GM19238 (cell line): ENCODE measurements around the gene ARHGAP42.

Source experiments
- DNase-seq: peaks from one replicate; pipeline ENCODE4 v3.0.0; 2011; ENCODE audit warnings: low spot score; ENCODE audit not compliant: insufficient read length

ARHGAP42 gene

DNA sequence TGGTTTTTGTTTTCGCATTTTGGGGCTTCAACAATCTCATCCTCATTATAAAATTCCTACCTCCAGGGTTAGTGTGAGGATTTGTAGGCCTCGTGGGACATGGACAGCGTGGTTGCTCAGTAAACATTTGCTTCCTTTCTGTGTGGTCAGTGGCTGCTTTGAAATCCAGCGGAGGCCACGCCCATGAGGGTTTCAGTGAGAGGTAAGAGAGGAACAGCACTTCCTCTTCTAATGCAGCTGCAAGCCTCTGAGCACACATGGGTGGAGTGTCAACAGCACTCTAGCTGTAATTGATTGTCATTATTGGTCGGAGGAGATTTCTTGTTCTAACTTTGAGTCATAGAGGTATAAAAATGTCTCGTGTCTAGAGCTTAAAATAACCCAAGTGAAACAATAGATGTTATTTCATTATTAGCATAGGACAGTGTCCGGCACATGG is 6.0 kb upstream of the ARHGAP42 start:
- DNase-seq = peak; percentile 76

DNA sequence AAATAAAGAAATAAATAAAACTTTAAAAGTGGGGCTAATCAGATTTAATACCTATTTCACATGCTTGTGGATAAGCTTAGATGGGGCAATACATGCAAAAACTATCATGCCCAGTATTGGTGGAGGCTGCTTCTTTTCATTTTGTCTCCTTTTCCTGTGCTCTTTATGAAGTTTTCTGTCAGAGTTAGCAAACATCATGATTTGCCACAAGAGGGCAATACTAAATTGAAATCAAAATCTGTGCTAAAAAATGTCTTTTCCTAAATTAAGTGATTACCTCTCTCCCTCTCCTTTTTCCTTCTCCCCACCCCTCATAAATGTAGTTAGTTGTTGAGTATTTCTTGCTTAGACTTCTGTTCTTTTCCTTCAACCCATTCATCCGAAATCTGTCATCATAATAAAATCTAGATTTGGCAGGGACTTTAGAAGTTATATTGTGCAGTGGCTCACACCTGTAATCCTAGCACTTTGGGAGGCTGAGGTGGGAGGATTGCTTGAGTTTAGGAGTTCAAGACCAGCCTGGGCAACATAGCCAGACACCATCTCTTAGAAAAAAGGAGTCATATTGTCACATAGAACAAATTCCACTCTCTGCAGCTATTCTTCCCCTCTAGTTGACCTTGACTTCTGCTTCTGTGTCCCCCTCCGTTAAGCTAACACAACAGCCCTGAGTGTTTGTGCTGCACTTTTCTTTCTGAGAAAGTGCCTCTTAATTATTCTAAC is 4.7 kb upstream of the ARHGAP42 start:
- no peak for DNase-seq

DNA sequence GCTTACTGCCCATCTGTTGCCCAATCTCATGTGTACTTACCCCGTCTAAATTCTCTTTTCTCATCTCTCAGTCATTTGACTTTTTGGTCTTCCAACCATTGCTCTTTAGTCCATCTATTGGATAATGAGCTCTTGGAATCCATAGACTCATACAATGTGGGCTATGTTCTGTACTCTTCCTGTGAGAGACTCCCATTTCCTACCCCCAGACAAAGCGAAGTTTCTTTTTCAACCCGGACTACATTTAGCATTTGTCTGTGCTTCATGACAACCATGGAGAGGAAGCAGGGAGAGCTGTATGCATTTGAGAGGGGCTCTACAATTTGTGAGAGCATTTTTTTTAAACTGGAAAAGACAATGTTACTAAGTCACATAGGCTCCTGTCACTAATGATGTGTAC is 4.0 kb upstream of the ARHGAP42 start:
- no peak for DNase-seq

DNA sequence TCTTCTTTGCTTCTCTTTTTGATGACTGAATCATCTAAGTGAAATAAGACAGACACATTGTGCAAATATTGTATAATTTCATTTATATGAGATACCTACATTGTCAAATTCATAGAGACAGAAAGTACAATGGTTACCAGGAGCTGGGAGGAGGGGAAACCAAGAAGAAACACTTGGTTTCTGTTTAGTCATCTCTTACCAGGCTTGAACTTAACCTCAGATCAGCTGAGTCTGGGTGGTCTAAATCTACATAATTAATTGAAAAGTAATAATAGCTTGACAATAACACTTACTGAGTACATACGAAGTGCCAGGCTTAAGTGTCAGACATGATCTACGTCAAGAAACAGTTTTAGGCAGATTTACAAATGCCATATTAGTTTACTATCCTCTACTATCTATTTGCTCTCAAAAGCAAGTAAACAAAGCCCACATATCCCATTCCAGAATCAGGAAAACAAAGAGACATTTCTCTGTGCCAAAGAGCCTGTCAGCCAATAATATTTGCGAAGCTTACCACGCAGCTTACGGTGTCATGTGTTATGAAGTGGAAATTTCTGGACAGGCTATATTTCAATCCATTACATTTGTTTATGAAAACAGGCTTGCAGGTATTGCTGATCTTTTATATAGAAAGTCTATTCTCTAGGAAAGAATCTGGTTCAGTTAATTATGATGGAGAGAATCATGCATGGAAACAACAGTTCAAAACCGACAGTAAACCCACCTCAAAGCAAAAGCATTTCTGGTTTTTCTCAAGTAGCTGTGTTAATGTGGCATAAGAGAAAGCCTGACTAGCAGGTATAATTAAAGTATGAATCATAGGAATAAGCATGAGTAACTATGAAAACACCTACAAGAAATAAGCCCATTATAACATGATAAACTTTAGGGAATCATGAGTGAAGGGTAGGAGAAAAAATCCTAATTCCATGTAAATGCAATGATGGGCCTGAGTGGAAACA is 2.7 kb upstream of the ARHGAP42 start:
- DNase-seq = no peak

DNA sequence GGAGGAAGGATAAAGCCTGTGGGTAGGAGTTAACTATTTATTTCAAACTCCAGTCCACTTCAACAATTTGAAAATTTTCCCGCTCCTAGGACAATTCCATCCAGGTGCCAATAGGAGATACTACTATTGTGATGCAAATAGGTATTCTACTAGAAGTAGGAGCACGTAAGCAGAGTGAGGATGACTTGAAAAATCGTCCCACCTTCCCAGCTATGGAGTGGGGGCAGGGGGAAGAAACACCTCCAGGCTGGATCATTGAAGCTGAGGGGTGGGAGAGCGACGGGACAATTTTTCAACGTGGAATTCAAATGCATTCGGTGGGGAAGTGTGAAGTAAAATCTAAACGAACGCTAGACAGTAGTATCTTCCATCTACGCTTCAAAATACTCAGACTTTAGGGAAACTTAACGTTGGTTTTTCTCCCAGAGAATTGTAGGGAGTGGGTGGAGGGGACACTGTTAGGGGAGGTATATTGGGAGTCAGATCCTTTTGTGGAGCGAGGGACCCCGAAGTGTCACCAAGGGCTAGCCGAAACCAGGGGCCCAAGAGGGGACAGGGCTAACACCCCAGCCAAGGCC is 523 bp upstream of the ARHGAP42 start:
- no peak for DNase-seq

DNA sequence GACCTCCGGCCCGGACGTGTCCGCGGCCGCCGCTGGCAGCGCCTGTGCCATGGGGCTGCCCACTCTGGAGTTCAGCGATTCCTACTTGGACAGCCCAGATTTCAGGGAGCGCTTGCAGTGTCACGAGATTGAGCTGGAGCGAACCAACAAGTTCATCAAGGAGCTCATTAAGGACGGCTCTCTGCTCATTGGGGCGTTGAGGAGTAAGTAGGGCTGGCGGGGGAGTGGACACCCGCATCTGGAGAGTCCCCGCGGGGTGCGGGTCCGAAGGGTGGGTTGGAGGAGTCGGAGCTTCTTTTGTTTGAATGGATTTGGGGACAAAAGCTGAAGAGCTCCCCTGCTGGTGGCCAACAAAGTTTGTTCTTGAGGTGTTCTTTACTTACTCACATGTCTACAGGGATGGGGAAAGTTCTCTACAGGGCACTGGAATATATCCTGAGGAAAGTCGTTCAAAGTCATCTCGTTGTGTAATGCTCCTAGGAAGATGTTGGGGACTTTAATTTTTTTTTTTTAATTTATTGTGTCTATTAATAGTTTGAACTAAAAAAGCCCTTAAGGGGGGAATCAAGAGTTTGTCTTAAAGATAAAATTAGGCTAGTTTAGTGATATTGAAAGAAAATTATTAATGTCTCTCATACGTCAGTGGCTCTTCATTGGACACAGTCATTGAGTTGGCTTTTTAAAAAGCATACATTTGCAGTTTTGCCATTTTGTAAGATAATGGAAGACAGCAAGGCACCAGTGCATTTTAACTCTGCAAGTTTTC is 725 bp downstream of the ARHGAP42 start:
- peak; percentile 48 for DNase-seq

DNA sequence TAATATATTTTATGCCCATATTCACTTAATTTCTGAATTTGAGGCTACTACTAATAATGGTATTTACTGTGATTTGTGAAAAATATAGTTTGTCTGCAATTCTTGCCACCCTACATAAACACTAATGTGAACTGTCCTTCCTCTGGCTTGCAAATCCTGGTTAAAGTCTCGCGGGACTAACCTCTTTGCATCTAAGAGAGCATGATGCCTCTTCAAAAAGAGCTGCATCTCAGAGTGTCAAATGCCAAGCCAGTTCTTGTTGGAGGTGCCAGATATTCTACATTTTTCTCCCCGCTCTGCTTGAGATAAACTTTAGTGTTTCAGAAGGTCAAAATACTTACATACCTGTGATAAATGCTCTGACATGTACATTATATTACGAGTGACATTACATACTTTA is 2.1 kb downstream of the ARHGAP42 start:
- DNase-seq = no peak

DNA sequence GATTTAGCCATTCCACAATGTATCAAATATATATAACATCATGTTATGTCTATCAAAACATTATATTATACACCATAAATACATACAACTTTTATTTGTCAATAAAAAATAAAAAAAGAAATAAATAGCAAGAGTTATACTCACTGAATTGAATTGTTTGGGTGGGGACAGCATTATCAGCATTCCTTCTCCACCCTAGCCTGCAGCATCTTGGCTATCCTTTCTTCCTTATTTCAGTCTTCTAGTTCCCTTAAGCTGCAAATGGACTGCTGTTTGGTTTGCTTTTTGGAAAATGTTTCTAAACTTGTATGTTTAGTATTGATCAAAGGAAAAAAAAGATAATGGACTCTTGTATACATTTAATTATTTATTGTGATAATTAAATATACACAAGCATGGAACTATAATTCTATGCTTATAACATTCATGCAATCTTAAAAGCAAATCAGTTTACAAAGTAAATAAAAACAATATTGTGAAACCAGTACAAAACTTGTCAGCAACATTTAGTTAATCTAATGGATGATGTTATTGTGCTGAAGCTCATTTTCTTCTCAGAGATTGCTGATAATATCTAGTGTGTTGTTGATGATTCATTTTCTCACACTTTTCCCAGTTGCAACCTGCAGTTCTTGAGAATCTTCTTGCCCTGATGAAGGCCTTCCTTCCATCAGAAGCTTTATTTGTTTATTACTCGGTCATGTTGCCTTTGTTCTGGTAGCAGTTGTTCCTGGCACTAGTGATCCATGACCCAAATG is 5.0 kb downstream of the ARHGAP42 start:
- DNase-seq = no peak

DNA sequence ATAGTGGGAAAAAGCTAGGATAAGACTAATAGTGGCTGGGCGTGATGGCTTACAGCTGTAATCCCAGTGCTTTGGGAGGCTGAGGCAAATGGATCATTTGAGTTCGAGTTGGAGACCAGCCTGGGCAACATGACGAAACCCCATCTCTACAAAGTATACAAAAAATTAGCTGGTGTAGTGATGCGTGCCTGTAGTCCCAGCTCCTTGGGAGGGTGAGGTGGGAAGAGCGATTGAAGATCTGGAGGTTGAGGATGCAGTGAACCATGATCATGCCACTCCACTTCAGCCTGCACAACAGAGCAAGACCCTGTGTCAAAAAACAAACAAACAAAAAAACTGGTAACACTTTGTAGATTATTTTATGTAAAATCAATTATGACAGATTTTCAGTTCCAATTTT is 8.8 kb downstream of the ARHGAP42 start:
- DNase-seq = no peak

DNA sequence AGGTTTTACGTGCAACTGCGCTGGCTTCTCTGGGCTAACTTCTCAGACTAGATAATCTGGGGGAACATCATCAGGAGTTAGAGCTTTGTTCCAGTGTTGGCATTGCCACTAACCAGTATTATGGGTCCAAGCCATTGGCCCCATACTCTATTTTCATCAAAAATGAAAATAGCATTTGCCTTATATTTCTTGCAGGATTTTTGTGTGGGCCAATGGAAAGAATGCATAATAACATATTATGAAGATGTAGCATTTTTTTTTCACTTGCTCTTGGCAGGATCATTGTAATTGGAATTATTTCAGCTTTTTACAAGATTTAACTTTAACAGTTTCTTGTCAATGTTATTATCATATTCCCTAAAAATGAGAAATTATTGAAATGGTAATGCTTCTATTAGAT is 16.1 kb downstream of the ARHGAP42 start:
- DNase-seq = no peak

DNA sequence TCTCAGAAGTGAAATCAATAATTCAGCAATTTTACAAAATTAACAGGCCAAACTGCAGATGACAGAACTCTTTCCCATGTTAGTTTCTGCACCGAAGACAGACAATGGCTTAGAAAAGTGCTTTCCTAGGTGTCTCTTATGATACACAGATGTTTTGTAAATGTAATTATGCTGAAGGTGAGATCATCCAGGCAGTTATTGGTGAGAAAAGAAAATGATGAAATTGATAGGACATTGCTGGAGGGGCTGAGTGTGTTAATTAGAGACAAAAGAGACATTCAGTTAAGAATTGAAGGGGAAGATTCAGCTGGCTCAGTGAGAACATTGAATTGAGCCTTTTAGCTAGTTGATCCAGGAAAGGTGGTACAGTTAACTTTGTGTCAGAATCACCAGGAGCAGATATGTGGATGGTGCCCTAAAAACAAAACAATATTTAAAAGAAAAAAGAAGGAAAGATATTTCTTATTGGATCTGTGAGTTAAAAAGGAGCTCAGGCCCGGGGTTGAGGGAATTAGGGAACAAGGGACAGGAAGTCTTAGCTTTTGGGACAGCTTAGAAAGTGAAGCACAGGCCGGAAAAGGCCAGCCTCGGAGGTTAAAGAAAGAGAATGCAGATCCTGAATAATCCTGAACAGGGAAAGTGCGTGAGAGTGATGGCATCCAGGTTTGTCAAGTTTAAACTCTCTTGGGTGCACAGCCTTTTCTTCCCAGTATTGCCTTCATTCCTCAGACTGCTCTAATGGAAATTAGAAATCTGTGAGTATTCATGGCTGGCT is 16.9 kb downstream of the ARHGAP42 start:
- DNase-seq = no peak

DNA sequence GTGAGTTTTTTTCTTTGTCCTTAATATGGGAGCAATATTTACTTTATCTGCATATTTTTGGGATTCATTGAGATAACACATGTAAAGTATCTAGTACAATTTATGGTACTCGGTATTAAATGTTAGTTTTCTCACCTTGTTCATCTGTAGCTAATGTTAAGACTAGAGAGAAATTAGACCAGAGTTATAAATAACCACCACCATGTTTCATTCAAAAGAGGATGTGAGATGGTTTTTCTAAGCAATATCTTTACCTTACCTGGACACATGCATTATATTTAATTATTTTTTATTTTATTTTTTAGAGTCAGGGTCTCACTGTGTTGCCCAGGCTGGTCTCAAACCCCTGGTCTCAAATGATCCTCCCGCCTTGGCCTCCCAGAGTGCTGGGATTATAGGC is 18.4 kb downstream of the ARHGAP42 start:
- no peak for DNase-seq

DNA sequence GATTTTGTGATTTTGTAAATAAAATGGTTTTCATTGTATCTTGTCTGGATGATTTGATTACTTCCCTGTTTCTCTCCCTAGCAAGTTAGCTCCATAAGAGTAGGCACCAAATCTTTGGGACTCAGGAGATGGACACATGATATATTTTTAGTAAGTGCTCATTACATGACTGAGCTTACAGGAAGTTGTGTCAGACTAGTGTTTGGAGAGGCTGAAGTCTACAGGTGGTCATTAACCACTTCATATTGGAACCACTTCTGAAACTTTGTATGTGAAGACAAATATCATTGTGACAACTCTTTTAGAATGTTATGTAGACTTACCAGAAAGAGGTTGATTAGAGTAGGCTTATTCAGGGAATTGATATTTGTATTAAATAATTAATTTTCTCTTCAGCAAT is 19.1 kb downstream of the ARHGAP42 start:
- no peak for DNase-seq

DNA sequence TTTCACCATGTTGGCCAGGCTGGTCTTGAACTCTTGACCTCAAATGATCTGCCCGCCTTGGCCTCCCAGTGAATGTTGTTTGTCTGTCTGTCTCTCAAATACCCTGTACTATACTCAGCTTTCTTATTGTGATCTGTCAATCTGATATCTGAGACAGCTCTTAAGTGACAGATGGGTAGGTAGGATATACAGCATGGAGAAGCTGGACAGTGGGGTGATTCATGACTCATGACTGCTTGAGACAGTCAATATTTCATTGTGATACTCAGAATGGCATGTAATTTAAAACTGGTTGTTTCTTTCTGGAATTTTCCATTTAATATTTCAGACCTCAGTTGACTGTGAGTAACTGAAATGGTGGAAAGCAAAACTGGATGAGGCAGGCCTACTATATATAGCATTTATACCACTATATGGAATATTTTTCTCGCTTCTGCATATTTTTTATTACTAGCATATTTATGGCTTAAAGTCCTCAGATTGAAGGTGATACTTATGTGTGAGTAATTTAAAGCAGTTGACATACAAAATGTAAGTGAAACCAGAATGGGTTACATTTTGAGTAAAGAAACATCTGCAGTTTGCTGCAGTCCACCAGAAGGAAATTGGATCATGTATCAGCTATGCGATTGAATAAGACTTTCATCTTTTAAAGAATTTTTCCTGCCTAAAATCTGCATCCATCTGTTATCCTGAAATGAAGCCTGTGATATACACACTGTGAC is 22.3 kb downstream of the ARHGAP42 start:
- DNase-seq = no peak

DNA sequence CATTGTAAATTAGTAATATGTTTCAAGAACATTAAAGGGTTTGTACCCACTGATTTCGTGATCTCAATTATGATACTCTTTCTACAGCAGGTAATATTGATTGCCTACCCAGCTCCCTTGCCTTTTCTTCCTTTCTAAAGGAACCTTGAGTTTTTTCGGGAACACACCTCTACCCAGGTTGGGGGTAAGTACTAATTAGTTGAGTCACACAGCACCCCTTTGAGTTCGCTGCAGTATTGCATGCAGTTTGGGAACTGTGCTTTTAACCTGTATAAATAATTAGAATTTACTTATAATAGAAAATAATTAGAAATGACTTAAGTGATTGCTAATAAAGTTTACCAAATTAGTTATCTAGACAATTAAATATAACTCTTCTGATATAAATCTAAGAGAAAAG is 24.9 kb downstream of the ARHGAP42 start:
- no peak for DNase-seq

DNA sequence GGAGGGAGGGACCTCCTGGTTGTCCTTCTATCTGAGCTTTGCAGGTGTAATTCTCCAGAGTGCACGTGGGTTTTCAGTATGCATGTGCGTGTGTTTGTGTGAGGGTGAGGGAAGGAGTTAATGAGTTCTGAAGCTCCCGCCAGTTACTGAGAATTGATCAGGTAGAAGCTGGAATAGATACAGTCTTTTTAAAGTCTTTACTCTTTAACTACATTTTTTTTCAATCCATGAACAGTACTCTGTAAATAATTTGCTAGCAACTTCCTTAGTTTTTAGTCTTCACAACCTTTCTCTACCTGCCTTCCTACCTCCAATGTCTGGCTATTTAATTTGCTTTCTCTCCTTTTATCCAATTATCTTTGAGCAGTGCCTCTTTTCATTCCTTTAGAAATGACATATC is 25.5 kb downstream of the ARHGAP42 start:
- DNase-seq = no peak

DNA sequence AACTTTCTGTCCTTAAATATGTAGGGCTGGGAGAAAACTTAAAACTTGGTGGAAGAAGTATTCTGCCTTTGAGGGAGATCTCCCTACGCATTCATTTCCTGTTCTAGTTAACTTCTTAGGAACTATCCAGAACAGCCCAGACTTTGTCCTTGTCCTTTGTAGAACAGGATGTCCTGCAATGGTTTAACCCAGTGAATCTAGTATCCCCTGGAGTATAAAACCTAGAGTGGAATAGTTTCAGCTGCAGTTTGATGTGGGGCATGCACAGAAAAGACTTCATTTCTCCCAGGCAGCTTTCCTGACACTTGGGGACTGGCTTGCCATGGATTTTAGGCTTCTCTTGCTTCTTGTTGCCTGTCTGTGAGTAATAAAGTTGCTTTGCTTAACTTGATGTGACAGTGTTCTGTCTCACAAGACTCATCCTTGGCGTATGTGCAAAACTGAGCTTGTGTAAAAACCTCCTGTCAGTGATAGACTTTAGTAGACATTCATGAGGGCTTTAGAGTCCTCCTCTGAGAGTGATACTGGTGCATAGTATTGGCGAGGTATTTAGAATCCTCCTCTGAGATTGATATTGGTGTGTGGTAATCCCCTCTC is 28.2 kb downstream of the ARHGAP42 start:
- no peak for DNase-seq

DNA sequence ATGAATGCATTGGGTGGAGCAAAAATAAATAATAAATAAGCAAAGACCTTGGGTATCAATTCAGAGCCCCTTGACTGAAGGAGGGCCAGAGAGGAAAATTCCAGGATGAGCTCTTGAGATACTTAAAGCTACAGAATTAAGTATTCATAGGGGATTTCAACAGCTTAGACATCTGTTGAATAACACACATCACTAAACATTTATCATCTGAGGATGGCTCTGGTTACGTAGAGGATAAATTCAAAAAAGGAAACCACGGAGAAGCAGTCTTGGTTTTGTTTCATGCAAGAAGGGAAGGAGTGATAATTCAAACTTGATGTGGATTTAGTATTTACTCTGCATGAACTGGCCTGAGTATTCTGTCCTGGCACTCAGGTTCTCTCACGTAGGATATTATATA is 29.8 kb downstream of the ARHGAP42 start:
- no peak for DNase-seq

DNA sequence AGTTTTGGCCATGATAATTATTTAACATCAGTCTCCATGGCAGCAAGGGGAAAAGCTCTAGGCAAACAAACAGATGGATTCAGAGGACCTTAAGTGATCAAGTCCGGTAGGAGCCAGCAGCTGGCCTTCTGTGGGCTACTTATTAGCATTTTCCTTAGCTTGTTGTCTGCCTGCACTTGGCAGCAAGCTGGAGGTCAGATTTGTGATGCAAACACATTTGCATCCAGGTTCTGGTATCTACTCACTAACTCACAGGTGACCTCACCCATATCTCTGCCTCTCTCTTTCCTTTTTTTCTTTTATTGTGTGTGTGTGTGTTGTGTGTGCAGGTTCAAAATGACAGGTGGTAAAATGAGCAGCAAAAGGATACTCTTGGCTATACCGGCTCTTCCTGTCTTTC is 32.3 kb downstream of the ARHGAP42 start:
- DNase-seq = no peak
